Omental fat pad (tissue), 4 donors: ENCODE data around the gene CCND3. TPM values are rescaled to one million over a fixed set of nuclear protein-coding genes. Genes with fewer than 3 reads are reported as not detected.

ENCODE experiments used
- ATAC-seq: fragments of 150-250 bp; one replicate; pipeline ENCODE4 v1.9.1; 2016; ENCODE audit warnings: mild to moderate bottlenecking, moderate library complexity; ENCODE audit not compliant: low FRiP score
- DNase-seq: peaks from one replicate; pipeline ENCODE4 v3.0.0-alpha.2; 2019; ENCODE audit warnings: low spot score
- CTCF ChIP-seq, 3 donors: fragments of 450-650 bp; IDR thresholded peaks; one replicate each; pipeline ENCODE4 v1.5.1; 2016 to 2017; ENCODE audit warnings: antibody characterized with exemption in 3 of 3, mild to moderate bottlenecking in 3 of 3, moderate library complexity in 2 of 3
- total RNA-seq, 4 donors: library from RNA; depleted of rRNA; stranded (reverse); fragments of >200 nt; gene quantifications; one replicate each; pipeline ENCODE4 v1.1.0, GENCODE V29; 2016

CCND3 gene
- total RNA-seq, result 100 to 1,000 TPM; 117 to 186 (median 151) TPM

DNA sequence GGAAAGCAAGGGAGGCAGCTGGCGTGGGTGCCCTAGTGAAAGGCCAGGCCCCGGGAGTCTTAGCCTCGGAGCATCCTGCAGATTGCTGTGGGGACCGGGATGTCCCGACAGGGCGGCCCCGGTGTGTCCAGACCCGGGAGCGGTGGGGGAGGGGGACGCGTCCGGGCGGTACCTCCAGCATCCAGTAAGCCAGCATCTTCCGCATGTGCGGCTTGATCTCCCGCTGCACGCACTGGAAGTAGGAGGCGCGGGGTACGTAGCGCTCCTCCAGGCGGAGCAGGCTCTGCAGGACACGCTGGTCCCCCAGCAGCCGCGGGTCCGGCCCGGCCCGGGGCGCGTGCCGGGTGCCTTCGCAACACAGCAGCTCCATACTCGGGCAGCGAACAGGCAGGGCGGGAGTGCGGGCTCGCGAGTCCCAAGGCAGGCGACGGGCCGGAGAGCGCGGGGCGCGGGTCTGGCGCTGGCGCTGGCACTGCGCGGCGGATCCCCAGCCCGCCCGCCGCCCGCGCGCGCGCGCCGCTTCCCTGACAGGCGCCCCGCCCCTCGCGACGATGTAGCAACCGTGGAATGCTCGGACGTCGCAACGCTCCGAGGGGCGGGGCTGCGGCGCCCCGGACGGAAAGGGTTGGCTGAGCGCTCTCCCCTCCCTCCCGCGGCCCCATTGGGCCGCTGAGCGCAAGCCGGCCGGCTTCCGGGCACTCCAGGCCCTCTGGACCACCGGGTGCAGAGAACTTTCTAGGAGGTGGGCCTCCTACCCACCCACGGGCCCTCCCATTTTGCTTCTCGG lies at the start of gene CCND3:
Gene CCND3 (minus strand): TSS at position 529 of the 787 bp plus-strand sequence. CDS start 159 bp downstream, at position 370.
- DNase-seq (peak; percentile 64), ATAC-seq (peak; percentile 84)
- TF ChIP-seq CTCF (IDR thresholded peaks at IDR 0.05), result no peak

GRCh38 chr6:41986339-41986738 lies 44.7 kb upstream of the CCND3 start:
- DNase-seq (no peak), ATAC-seq (no peak)
- TF ChIP-seq CTCF (IDR thresholded peaks at IDR 0.05), result no peak

GRCh38 chr6:41984623-41985022 lies 43.0 kb upstream of the CCND3 start:
- no peak for TF ChIP-seq CTCF (IDR thresholded peaks at IDR 0.05)
- ATAC-seq (no peak), DNase-seq (no peak)

GRCh38 chr6:41976794-41977484 lies 35.3 kb upstream of the CCND3 start:
- ATAC-seq (no peak), DNase-seq (no peak)
- TF ChIP-seq CTCF (IDR thresholded peaks at IDR 0.05), result no peak

DNA sequence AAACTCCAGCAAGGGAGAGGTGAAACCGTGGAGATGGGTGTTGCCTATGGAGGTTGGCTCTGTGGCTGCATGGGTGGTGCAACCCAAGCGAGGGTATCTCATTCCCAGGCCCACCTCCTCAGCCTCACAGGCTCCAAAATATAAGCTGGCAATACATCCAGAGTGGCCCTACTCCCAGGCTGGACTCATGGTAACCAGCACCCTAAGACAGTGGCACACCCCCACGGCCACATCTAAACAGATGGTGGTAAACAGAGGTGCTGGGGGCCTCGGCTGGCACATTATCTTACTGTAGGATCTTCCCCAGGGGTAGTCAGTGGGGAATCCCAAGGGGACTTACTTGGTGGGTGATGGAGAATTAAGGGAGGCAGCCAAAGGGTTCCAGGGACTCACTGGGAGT lies 33.7 kb upstream of the CCND3 start:
- DNase-seq (no peak), ATAC-seq (no peak)
- TF ChIP-seq CTCF (IDR thresholded peaks at IDR 0.05), result no peak

- no peak for TF ChIP-seq CTCF (IDR thresholded peaks at IDR 0.05)
- DNase-seq (no peak), ATAC-seq (no peak)
These were observed 32.7 kb upstream of the CCND3 start for GRCh38 chr6:41974281-41974825.
